Ovary (tissue), 9 donors: ENCODE data around the gene ENGASE. TPM values are rescaled to one million over a fixed set of nuclear protein-coding genes. Genes with fewer than 3 reads are reported as not detected.

Experiments
- DNase-seq, 5 donors: peaks; one replicate each; pipeline ENCODE4 v3.0.0-alpha.2; 2019 to 2020
- H3K27ac ChIP-seq, 2 donors: fragments of 200-600 bp; one replicate each; pipeline versions ENCODE4 v1.5.1 to v1.8.0; 2019 to 2022
- H3K27me3 ChIP-seq: fragments of 200-600 bp; one replicate; pipeline ENCODE4 v1.8.0; 2022
- H3K36me3 ChIP-seq: fragments of 200-600 bp; sonication (generic); one replicate; pipeline ENCODE4 v1.5.1; 2019
- H3K4me1 ChIP-seq: one replicate; pipeline ENCODE4 v1.8.1; 2013; ENCODE audit warnings: mild to moderate bottlenecking, moderate library complexity; ENCODE audit not compliant: insufficient read depth
- H3K4me3 ChIP-seq: fragments of 200-600 bp; sonication (generic); one replicate; pipeline ENCODE4 v1.5.1; 2017
- H3K9me3 ChIP-seq, 2 donors: fragments of 200-600 bp in 1 of 2; sonication (generic) in 1 of 2; one replicate each; pipeline versions ENCODE4 v1.5.1 to v1.8.1; 2013 to 2019; ENCODE audit warnings: mild to moderate bottlenecking in 1 of 2, moderate library complexity in 1 of 2
- CTCF ChIP-seq, 3 donors: fragments of 450-650 bp in 2 of 3; fragments of 200-600 bp in 1 of 3; IDR thresholded peaks; one replicate each; pipeline versions ENCODE4 v1.5.1 to v1.8.0; 2016 to 2022; ENCODE audit warnings: antibody characterized with exemption in 3 of 3, mild to moderate bottlenecking in 1 of 3
- EP300 ChIP-seq: sonication (generic); formaldehyde crosslinking; IDR thresholded peaks from one replicate; pipeline ENCODE4 v1.6.1; 2017; ENCODE audit warnings: antibody characterized with exemption
- POLR2A ChIP-seq: fragments of 450-650 bp; IDR thresholded peaks from one replicate; pipeline ENCODE4 v1.6.1; 2017; ENCODE audit warnings: antibody characterized with exemption, mild to moderate bottlenecking, moderate library complexity
- WGBS, 3 donors: extraction: QIAGEN DNeasy Blood & Tissue Kit in 1 of 3; methylation state at CpG; one replicate each; pipeline versions ENCODE4 v1.1.5 to v1.1.7; 2013 to 2017; 5-methylcytosine and 5-hydroxymethylcytosine counted together
- intact Hi-C, 4 donors: fragments of 100-400 bp; cut with DNase I; formaldehyde crosslinking; loops; one replicate each; pipeline versions ENCODE4 v1.11.0 to v1.15.1; 2022 to 2023
- polyA plus RNA-seq, 2 donors: library from polyadenylated mRNA; stranded (reverse); fragments of 200-250 nt in 1 of 2; fragments of 350-450 nt in 1 of 2; fragmentation: Illumina TruSeq in 1 of 2; extraction: RNeasy Lipid Tissue Mini Kit (QIAGEN cat#74804) in 1 of 2; gene quantifications; one replicate each; pipeline ENCODE4 v1.2.3, GENCODE V29; 2013 to 2014
- total RNA-seq, 7 donors: library from RNA; depleted of rRNA in 2 of 7; stranded (reverse); fragments of >200 nt in 2 of 7; fragmentation: NEBNext Ultra II Directional in 3 of 7; extraction: Animal tissue kit (Norgen Biotek cat#: 25700) in 3 of 7; gene quantifications; one replicate each; pipeline versions ENCODE4 v1.1.0 to v1.2.4, GENCODE V29; 2016 to 2023
- donor health status: DM: no; HTN: no; CAD: no; lungs with moderate emphysema.
- donor health status: DM: no; HTN: no; CAD: no.
- donor health status: Bipolar disorder and iron deficiency.
- donor health status: DM: yes; HTN: yes; CAD: no.
- donor health status: DM: no; HTN: no; CAD: no.
- donor health status: DM: yes; HTN: yes; CAD: no.

Gene ENGASE
- total and polyA plus RNA-seq, 9 donors = 6.0 to 61.5 (median 39.7) TPM

- no peak for TF ChIP-seq POLR2A
- no peak for TF ChIP-seq CTCF (IDR thresholded peaks at IDR 0.05)
- no peak for TF ChIP-seq EP300
- peaks cover 8% of the 10 kb centered on the region for H3K4me1 ChIP-seq
- no peak for DNase-seq
- no peak overlapping the region for H3K27ac ChIP-seq
- 91 to 94% (median 91%) methylated on average over 26 of the region's 26 CpGs for WGBS, 3 donors
- intact Hi-C loops = loop anchor here in 3 of 4 donors (2.0 to 5.0 kb wide), 4 partner anchors 41 to 619 kb away; no protein-coding TSS in a partner anchor
- H3K36me3 ChIP-seq = no peaks in the 10 kb centered on the region
- no peaks in the 10 kb centered on the region for H3K27me3 ChIP-seq
- no peak overlapping the region for H3K4me3 ChIP-seq
- H3K9me3 ChIP-seq = no peaks in the 10 kb centered on the region
Observed at GRCh38 chr17:79088247-79088996, 13.8 kb downstream of the ENGASE start.

GRCh38 chr17:79088997-79089328 is 14.3 kb downstream of the ENGASE start:
- peaks cover 8% of the 10 kb centered on the region for H3K4me1 ChIP-seq
- no peak for TF ChIP-seq EP300
- no peak for TF ChIP-seq CTCF (IDR thresholded peaks at IDR 0.05)
- TF ChIP-seq POLR2A = no peak
- H3K36me3 ChIP-seq = no peaks in the 10 kb centered on the region
- DNase-seq = no peak
- no peaks in the 10 kb centered on the region for H3K9me3 ChIP-seq
- H3K27me3 ChIP-seq = no peaks in the 10 kb centered on the region
- no peak overlapping the region for H3K4me3 ChIP-seq
- 72 to 83% (median 75%) methylated on average over 8 of the region's 8 CpGs for WGBS, 3 donors
- intact Hi-C loops = loop anchor here in 3 of 4 donors (2.0 to 5.0 kb wide), 4 partner anchors 42 to 618 kb away; no protein-coding TSS in a partner anchor
- H3K27ac ChIP-seq = no peak overlapping the region

- peak in 3 of 5 donors; percentile 43 to 65 (median 48) for DNase-seq
- H3K9me3 ChIP-seq = no peaks in the 10 kb centered on the region
- intact Hi-C loops = loop anchor here in 3 of 4 donors (2.0 to 5.0 kb wide), 4 partner anchors 43 to 617 kb away; no protein-coding TSS in a partner anchor
- H3K4me1 ChIP-seq = peaks cover 8% of the 10 kb centered on the region
- no peak overlapping the region for H3K4me3 ChIP-seq
- 38 to 53% (median 43%) methylated on average over 30 to 31 of the region's 31 CpGs for WGBS, 3 donors
- H3K27ac ChIP-seq = peak overlapping the region in 1 of 2 donors; percentile 56
- H3K27me3 ChIP-seq = no peaks in the 10 kb centered on the region
- TF ChIP-seq POLR2A (no peak), CTCF (IDR thresholded peaks at IDR 0.05) (no peak), EP300 (no peak)
- H3K36me3 ChIP-seq = no peaks in the 10 kb centered on the region
Observed at GRCh38 chr17:79089720-79090442, 15.3 kb downstream of the ENGASE start.

- no peaks in the 10 kb centered on the region for H3K36me3 ChIP-seq
- no peak for TF ChIP-seq EP300
- TF ChIP-seq POLR2A = no peak
- peak in 2 of 3 donors; percentile 34 to 42 for TF ChIP-seq CTCF (IDR thresholded peaks at IDR 0.05)
- peak overlapping the region in 1 of 2 donors; percentile 56 for H3K27ac ChIP-seq
- H3K27me3 ChIP-seq = no peaks in the 10 kb centered on the region
- H3K4me3 ChIP-seq = no peak overlapping the region
- intact Hi-C loops = no loop called here
- 14 to 21% (median 14%) methylated on average over 32 of the region's 32 CpGs for WGBS, 3 donors
- peaks cover 8% of the 10 kb centered on the region for H3K4me1 ChIP-seq
- peak; percentile 62 to 88 (median 77) for DNase-seq
- H3K9me3 ChIP-seq = no peaks in the 10 kb centered on the region
Observed at GRCh38 chr17:79090443-79091225, 16.0 kb downstream of the ENGASE start.
